ENCODE data around the gene DISC1.

DISC1 gene

DNA sequence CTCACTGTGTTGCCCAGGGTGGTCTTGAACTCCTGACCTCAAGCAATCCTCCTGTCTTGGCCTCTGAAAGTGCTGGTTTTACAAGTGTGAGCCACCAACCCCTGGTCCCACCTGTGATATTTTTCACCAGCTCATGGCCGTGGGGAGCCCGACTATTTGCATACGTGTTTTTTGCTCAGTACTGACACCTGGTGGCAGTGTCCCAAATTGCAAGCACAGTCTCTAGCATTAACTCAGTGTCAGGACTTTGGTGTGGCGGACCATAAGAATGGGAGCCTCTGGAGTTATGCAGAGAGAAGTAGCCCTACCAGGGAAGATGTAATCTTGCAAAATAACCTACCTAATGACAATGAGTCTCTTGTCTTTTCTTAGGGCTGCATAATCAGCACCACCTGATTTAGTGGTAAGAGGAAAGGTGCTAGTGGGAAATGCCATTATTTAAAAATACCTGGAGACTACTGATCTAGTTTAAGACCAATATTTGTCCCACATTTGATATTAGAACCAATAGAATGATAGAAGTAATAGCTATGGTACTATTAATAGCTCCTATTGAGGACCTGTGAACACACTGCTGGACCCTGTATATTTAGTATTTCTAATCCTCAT is 305.4 kb downstream of the DISC1 start:
- peak in 1 of 2 donors; percentile 36 for DNase-seq (ENCODE audit: low read depth in 2 of 2)
- H3K4me3 ChIP-seq (replicated peaks in 1 of 2; ENCODE audit: low read depth in 2 of 2, low read length in 2 of 2): no peak overlapping the region
- TF ChIP-seq, protein P1, sequence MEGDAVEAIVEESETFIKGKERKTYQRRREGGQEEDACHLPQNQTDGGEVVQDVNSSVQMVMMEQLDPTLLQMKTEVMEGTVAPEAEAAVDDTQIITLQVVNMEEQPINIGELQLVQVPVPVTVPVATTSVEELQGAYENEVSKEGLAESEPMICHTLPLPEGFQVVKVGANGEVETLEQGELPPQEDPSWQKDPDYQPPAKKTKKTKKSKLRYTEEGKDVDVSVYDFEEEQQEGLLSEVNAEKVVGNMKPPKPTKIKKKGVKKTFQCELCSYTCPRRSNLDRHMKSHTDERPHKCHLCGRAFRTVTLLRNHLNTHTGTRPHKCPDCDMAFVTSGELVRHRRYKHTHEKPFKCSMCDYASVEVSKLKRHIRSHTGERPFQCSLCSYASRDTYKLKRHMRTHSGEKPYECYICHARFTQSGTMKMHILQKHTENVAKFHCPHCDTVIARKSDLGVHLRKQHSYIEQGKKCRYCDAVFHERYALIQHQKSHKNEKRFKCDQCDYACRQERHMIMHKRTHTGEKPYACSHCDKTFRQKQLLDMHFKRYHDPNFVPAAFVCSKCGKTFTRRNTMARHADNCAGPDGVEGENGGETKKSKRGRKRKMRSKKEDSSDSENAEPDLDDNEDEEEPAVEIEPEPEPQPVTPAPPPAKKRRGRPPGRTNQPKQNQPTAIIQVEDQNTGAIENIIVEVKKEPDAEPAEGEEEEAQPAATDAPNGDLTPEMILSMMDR (IDR thresholded peaks at IDR 0.05; ENCODE audit: low read depth, low read length): peak; percentile 68

DNA sequence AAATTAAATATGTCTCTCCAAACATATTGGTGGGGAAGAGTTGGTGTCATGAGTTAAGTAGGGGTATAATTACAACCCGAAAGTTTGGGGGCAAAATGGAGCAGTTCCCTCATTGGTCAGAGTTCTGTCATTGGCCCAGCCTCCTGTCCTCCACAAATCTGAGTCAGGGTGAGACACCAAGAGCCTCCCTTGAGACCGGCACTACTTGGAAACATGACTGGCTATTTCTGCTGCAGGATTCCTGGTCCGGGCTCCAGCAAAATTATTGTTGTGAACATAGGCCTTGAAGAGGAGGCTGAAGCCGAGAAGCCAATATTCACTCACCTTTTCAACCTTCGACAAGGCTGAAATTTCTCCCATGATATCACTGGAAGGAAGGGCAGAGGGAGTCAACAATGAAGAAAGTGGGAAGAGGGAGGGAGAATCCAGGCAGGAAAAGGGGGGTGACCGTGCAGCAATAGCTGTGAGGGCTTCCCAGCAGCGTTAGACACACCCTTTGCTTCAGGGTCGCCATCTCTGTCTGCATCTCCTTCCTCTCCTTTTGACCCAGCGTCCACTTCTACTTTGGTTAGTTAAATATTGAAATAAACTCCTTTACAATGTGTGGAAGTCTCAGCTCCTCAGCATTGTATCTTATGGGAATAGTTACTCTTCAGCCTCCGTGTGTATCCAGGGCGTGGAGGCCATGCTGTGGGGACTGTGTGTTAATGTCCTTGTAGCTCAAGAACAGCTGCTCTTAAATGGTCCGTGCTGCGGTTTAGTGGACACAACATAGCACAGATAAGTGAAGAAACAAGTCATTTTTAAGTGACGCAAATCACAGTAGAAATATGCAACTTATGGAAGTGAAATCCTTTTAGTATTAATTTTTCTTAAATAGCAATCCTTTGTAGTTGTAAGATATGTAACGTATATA is 307.4 kb downstream of the DISC1 start:
- no peak overlapping the region for H3K4me3 ChIP-seq (replicated peaks in 1 of 2; ENCODE audit: low read depth in 2 of 2, low read length in 2 of 2)
- DNase-seq (ENCODE audit: low read depth in 2 of 2): peak; percentile 43 to 64
- TF ChIP-seq, protein P1 (IDR thresholded peaks at IDR 0.05; ENCODE audit: low read depth, low read length): no peak

DNA sequence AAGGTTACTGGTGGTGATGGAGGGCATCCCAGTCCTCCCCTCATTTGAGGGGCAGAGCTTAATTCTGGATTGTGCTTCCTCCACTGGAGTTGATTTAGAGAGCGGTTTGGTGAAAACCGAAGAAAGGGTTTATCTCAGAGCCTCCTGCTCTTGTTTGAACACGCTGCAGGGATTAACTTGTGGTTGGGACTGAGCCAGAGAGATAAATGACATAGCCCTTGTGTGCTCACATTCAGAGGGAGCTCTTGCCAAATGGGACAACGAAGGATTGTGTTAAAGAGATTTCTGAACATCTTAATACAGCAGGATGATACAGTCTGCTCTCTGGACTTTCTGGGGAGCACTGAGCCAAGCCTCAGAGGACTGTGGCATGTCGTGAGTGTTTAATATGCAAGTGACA is 308.2 kb downstream of the DISC1 start:
- TF ChIP-seq, protein P1 (IDR thresholded peaks at IDR 0.05; ENCODE audit: low read depth, low read length): no peak
- peak in 1 of 2 donors; percentile 79 for DNase-seq (ENCODE audit: low read depth in 2 of 2)
- no peak overlapping the region for H3K4me3 ChIP-seq (replicated peaks in 1 of 2; ENCODE audit: low read depth in 2 of 2, low read length in 2 of 2)

DNA sequence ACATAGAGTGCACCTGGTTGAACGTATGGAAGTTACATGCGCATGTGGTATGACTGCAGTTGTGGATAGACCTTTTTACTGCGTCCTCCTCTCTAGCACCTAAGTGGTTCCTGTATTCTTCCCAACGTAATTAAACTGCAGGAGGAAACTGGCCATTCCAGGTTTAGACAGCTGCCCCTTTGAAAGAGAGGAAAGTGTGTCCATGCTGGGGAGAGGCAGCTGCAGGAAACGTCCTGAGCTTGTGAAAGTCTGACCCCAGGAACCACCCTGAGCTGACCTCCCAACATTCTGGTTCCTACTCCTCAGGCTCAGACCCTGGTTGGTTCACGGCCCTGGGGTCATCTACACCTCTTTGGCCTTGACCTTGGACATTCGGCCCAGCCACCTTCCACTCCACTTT is 309.3 kb downstream of the DISC1 start:
- no peak overlapping the region for H3K4me3 ChIP-seq (replicated peaks in 1 of 2; ENCODE audit: low read depth in 2 of 2, low read length in 2 of 2)
- DNase-seq (ENCODE audit: low read depth in 2 of 2): no peak
- TF ChIP-seq, protein P1 (IDR thresholded peaks at IDR 0.05; ENCODE audit: low read depth, low read length): no peak

DNA sequence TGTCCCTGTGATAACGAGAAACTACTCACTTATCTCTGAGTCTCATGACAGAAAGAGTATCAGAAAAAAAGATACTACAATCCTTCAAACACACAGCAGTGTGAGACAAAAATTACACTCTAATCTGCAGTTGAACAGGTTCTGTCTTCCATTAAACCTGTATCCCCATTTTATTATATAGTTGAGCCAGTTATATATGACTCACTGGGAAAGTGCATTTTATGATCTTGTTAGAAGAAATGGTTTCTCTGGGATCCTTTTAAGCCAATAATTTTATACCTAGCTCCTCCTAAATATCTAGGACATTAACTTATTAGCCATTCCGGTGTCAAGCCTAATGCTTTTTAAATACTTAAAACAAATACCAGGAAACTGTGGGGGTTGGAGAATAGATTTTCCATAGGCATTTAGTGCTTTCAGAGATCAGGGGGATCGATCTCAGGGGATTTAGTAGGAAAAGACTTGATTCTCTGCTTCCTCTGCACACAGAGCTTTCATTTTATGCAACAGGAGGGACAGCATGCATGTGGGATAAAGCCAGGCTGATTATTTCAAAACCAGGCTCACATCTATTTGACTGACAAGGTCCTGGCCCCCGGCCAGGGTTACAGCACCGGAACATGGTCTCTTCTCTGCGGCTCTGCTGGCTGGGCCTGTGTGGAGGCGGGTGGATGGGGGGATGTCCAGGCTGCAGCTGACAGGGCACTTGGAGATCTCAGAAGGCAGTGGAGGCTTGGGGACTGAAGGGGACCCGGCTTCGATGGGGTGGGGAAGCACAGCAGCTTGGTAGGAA is 310.6 kb downstream of the DISC1 start:
- TF ChIP-seq, protein P1 (IDR thresholded peaks at IDR 0.05; ENCODE audit: low read depth, low read length): no peak
- no peak overlapping the region for H3K4me3 ChIP-seq (replicated peaks in 1 of 2; ENCODE audit: low read depth in 2 of 2, low read length in 2 of 2)
- DNase-seq (ENCODE audit: low read depth in 2 of 2): peak in 1 of 2 donors; percentile 59

DNA sequence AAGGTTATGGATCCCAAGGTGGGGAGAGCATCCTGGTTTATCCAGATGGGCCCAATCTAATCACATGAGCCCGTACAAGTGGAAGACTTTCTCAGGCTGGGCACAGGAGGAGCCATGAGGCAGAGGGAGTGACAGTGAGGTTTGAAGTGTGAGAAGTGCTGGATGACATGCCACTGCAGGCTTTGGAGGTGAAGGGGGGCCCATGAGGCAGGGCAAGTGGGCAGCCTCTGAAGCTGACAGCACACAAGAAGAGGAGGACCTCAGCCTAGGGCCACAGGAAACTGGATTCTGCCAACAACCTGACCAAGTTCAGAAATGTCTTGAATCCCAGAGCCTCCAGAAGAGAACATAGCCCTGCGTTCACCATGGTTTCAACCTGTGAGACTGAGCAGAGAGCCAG is 311.6 kb downstream of the DISC1 start:
- TF ChIP-seq, protein P1 (IDR thresholded peaks at IDR 0.05; ENCODE audit: low read depth, low read length): no peak
- no peak overlapping the region for H3K4me3 ChIP-seq (replicated peaks in 1 of 2; ENCODE audit: low read depth in 2 of 2, low read length in 2 of 2)
- DNase-seq (ENCODE audit: low read depth in 2 of 2): no peak

All from cardiac fibroblast (primary cell).